Activated naive CD8-positive, alpha-beta T cell treated with anti-CD3 and anti-CD28 coated beads for 36 hours (primary cell): Measurements from ENCODE around the gene GYS1. TPM values are rescaled to one million over a fixed set of nuclear protein-coding genes. Genes with fewer than 3 reads are reported as not detected.
A peak's percentile ranks its signal among the peaks of the same experiment; 100 is the strongest.

Source experiments
- DNase-seq: peaks from one replicate; pipeline ENCODE4 v3.0.0; 2021
- H3K27ac Mint-ChIP-seq: one replicate; pipeline ENCODE4 v1.8.0; 2022; ENCODE audit warnings: mild to moderate bottlenecking, moderate library complexity, mixed read lengths
- H3K27me3 Mint-ChIP-seq: one replicate; pipeline ENCODE4 v1.8.0; 2022; ENCODE audit warnings: mild to moderate bottlenecking, mixed read lengths
- H3K36me3 Mint-ChIP-seq: one replicate; pipeline ENCODE4 v1.8.0; 2021; ENCODE audit warnings: mild to moderate bottlenecking, mixed read lengths
- H3K4me1 Mint-ChIP-seq: one replicate; pipeline ENCODE4 v1.8.0; 2021; ENCODE audit warnings: mixed read lengths
- H3K4me3 Mint-ChIP-seq: one replicate; pipeline ENCODE4 v1.8.0; 2022; ENCODE audit warnings: mild to moderate bottlenecking, moderate library complexity, mixed read lengths
- H3K9me3 Mint-ChIP-seq: one replicate; pipeline ENCODE4 v1.8.0; 2022; ENCODE audit warnings: mixed read lengths
- total RNA-seq, 2 experiments: library from RNA; stranded (reverse); gene quantifications; one replicate each; pipeline ENCODE4 v1.2.3, GENCODE V29; 2021

The GYS1 gene
- total RNA-seq, 2 experiments from 2014 or later, result 48.9 to 57.6 TPM

- Mint-ChIP-seq H3K9me3 (no peaks in the 10 kb centered on the region), H3K4me1 (peaks cover 17% of the 10 kb centered on the region), H3K27ac (no peak overlapping the region), H3K36me3 (peaks cover 26% of the 10 kb centered on the region), H3K27me3 (no peaks in the 10 kb centered on the region), H3K4me3 (no peak overlapping the region)
- DNase-seq, result no peak
Observed at GRCh38 chr19:48985711-48986110, 7.4 kb downstream of the GYS1 start.

GRCh38 chr19:48982280-48982679 lies 10.8 kb downstream of the GYS1 start:
- H3K4me1 Mint-ChIP-seq, result peaks cover 10% of the 10 kb centered on the region
- no peak for DNase-seq

GRCh38 chr19:48977061-48977460 lies 16.0 kb downstream of the GYS1 start:
- Mint-ChIP-seq H3K9me3 (no peaks in the 10 kb centered on the region), H3K4me3 (no peak overlapping the region), H3K27ac (no peak overlapping the region), H3K27me3 (no peaks in the 10 kb centered on the region), H3K36me3 (peaks cover 26% of the 10 kb centered on the region), H3K4me1 (peaks cover 5% of the 10 kb centered on the region)
- no peak for DNase-seq

More at GRCh38 chr19:48982280-48982679, 10.8 kb downstream of the GYS1 start:
- H3K27ac Mint-ChIP-seq, result no peak overlapping the region
- H3K9me3 Mint-ChIP-seq, result no peaks in the 10 kb centered on the region
- H3K36me3 Mint-ChIP-seq, result peaks cover 28% of the 10 kb centered on the region
- H3K4me3 Mint-ChIP-seq, result no peak overlapping the region
- H3K27me3 Mint-ChIP-seq, result no peaks in the 10 kb centered on the region

GRCh38 chr19:48975947-48976847 lies 16.9 kb downstream of the GYS1 start:
- no peak overlapping the region for H3K27ac Mint-ChIP-seq
- H3K4me3 Mint-ChIP-seq, result no peak overlapping the region
- H3K27me3 Mint-ChIP-seq, result no peaks in the 10 kb centered on the region

GRCh38 chr19:48970923-48971395 lies 22.1 kb downstream of the GYS1 start:
- Mint-ChIP-seq H3K27me3 (no peaks in the 10 kb centered on the region), H3K36me3 (peaks cover 26% of the 10 kb centered on the region), H3K4me1 (peaks cover 16% of the 10 kb centered on the region), H3K27ac (peak overlapping the region; percentile 54), H3K9me3 (peaks cover 3% of the 10 kb centered on the region), H3K4me3 (no peak overlapping the region)
- peak; percentile 82 for DNase-seq

More at GRCh38 chr19:48975947-48976847, 16.9 kb downstream of the GYS1 start:
- DNase-seq, result peak; percentile 53
- Mint-ChIP-seq H3K4me1 (peaks cover 5% of the 10 kb centered on the region), H3K36me3 (peaks cover 24% of the 10 kb centered on the region), H3K9me3 (no peaks in the 10 kb centered on the region)

GRCh38 chr19:48970139-48970766 lies 22.9 kb downstream of the GYS1 start:
- Mint-ChIP-seq H3K4me1 (peaks cover 17% of the 10 kb centered on the region), H3K36me3 (peaks cover 33% of the 10 kb centered on the region), H3K27ac (peak overlapping the region; percentile 65), H3K4me3 (no peak overlapping the region), H3K9me3 (peaks cover 3% of the 10 kb centered on the region), H3K27me3 (peaks cover 1% of the 10 kb centered on the region)
- peak; percentile 12 for DNase-seq

GRCh38 chr19:48969276-48970138 lies 23.6 kb downstream of the GYS1 start:
- H3K4me1 Mint-ChIP-seq, result peaks cover 21% of the 10 kb centered on the region
- H3K36me3 Mint-ChIP-seq, result peaks cover 36% of the 10 kb centered on the region
- peaks cover 3% of the 10 kb centered on the region for H3K9me3 Mint-ChIP-seq
- no peak overlapping the region for H3K4me3 Mint-ChIP-seq
- peak; percentile 12 for DNase-seq
- peaks cover 4% of the 10 kb centered on the region for H3K27me3 Mint-ChIP-seq
- peak overlapping the region; percentile 65 for H3K27ac Mint-ChIP-seq

GRCh38 chr19:48968813-48969218 lies 24.3 kb downstream of the GYS1 start:
- Mint-ChIP-seq H3K27me3 (peaks cover 4% of the 10 kb centered on the region), H3K27ac (no peak overlapping the region), H3K9me3 (peaks cover 3% of the 10 kb centered on the region), H3K36me3 (peaks cover 36% of the 10 kb centered on the region), H3K4me1 (peaks cover 28% of the 10 kb centered on the region), H3K4me3 (no peak overlapping the region)
- DNase-seq, result no peak

GRCh38 chr19:48968179-48968661 lies 24.9 kb downstream of the GYS1 start:
- Mint-ChIP-seq H3K4me3 (no peak overlapping the region), H3K4me1 (peaks cover 33% of the 10 kb centered on the region), H3K27me3 (peaks cover 4% of the 10 kb centered on the region), H3K36me3 (peaks cover 37% of the 10 kb centered on the region), H3K27ac (peak overlapping the region; percentile 1), H3K9me3 (peaks cover 3% of the 10 kb centered on the region)
- no peak for DNase-seq

GRCh38 chr19:48967346-48968178 lies 25.5 kb downstream of the GYS1 start:
- DNase-seq, result no peak
- H3K27me3 Mint-ChIP-seq, result peaks cover 4% of the 10 kb centered on the region
- H3K4me1 Mint-ChIP-seq, result peaks cover 39% of the 10 kb centered on the region
- H3K36me3 Mint-ChIP-seq, result peaks cover 34% of the 10 kb centered on the region
- peak overlapping the region; percentile 99 for H3K4me3 Mint-ChIP-seq
- H3K9me3 Mint-ChIP-seq, result peaks cover 3% of the 10 kb centered on the region
- peak overlapping the region; percentile 97 for H3K27ac Mint-ChIP-seq

GRCh38 chr19:48966541-48967345 lies 26.4 kb downstream of the GYS1 start:
- Mint-ChIP-seq H3K27me3 (peaks cover 4% of the 10 kb centered on the region), H3K9me3 (peaks cover 3% of the 10 kb centered on the region), H3K4me1 (peaks cover 47% of the 10 kb centered on the region), H3K4me3 (peak overlapping the region; percentile 99), H3K27ac (peak overlapping the region; percentile 97), H3K36me3 (peaks cover 36% of the 10 kb centered on the region)
- DNase-seq, result no peak

GRCh38 chr19:48965806-48966540 lies 27.1 kb downstream of the GYS1 start:
- peak; percentile 87 for DNase-seq
- Mint-ChIP-seq H3K27me3 (peaks cover 4% of the 10 kb centered on the region), H3K9me3 (peaks cover 3% of the 10 kb centered on the region), H3K36me3 (peaks cover 38% of the 10 kb centered on the region), H3K27ac (peak overlapping the region; percentile 97), H3K4me1 (peaks cover 49% of the 10 kb centered on the region), H3K4me3 (peak overlapping the region; percentile 99)
